ENCODE data around the gene CPXM2. TPM values are rescaled to one million over a fixed set of nuclear protein-coding genes. Genes with fewer than 3 reads are reported as not detected.

Gene CPXM2
- total and polyA plus RNA-seq, 9 of the 15 experiments (the other 6 are each of a cell fraction or from before 2014, with no cell fraction given): not detected

DNA sequence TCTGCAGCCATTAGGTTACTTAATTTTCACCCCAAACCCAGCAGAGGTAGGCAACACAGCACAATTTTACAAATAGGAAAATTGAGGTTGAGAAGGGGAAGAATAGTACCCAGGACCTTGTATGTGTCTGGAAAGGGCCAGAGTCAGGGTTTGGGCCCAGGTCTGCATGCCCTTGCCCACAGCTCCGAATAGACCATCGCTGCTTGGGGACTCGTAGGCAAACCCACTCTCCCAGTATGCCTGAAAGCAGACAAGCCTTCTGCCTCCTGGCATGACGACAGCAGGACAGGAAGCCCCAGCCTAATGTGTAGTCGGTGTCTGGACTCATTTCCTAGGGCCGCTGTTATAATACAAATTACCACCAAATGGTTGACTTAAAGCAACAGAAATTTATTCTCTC lies 133.8 kb downstream of the CPXM2 start (continued):
- TF ChIP-seq, protein P1, sequence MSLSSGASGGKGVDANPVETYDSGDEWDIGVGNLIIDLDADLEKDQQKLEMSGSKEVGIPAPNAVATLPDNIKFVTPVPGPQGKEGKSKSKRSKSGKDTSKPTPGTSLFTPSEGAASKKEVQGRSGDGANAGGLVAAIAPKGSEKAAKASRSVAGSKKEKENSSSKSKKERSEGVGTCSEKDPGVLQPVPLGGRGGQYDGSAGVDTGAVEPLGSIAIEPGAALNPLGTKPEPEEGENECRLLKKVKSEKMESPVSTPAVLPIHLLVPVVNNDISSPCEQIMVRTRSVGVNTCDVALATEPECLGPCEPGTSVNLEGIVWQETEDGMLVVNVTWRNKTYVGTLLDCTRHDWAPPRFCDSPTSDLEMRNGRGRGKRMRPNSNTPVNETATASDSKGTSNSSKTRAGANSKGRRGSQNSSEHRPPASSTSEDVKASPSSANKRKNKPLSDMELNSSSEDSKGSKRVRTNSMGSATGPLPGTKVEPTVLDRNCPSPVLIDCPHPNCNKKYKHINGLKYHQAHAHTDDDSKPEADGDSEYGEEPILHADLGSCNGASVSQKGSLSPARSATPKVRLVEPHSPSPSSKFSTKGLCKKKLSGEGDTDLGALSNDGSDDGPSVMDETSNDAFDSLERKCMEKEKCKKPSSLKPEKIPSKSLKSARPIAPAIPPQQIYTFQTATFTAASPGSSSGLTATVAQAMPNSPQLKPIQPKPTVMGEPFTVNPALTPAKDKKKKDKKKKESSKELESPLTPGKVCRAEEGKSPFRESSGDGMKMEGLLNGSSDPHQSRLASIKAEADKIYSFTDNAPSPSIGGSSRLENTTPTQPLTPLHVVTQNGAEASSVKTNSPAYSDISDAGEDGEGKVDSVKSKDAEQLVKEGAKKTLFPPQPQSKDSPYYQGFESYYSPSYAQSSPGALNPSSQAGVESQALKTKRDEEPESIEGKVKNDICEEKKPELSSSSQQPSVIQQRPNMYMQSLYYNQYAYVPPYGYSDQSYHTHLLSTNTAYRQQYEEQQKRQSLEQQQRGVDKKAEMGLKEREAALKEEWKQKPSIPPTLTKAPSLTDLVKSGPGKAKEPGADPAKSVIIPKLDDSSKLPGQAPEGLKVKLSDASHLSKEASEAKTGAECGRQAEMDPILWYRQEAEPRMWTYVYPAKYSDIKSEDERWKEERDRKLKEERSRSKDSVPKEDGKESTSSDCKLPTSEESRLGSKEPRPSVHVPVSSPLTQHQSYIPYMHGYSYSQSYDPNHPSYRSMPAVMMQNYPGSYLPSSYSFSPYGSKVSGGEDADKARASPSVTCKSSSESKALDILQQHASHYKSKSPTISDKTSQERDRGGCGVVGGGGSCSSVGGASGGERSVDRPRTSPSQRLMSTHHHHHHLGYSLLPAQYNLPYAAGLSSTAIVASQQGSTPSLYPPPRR (CRISPR knock-in tag; IDR thresholded peaks at IDR 0.05; ENCODE audit: borderline replicate concordance): no peak

DNA sequence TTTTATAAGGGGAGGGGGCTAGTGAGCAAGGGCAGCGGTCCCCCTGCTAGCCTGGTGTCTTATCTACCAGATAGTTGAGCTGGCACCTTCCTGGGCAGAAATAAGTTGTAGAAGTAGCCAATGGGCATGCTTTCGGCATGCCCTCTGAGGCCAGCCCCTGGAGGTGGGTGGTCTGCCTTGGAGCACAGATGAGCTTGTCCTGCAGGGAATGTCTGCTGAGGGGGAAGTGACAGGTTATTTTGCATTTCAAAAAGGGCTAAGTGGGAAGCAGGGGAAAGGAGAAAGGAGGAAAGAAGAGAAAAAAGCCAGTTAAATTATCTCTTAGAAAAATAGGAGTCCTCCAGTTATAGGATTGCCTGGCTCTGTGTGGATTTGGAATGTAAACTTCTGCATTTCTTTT lies 136.5 kb downstream of the CPXM2 start:
- Histone ChIP-seq H3K4me1 (replicated peaks in 1 of 2; ENCODE audit: control insufficient read depth in 2 of 2, insufficient read depth in 2 of 2, low read length in 2 of 2) (no peaks in the 10 kb centered on the region), H3K27ac (ENCODE audit: extremely low read depth, low read depth, low read length) (no peak overlapping the region), H3K4me2 (ENCODE audit: insufficient read depth, low read length) (no peak overlapping the region), H3K9me1 (ENCODE audit: control insufficient read depth, insufficient read depth, low read length) (no peaks in the 10 kb centered on the region), H3K27me3 (ENCODE audit: control insufficient read depth in 2 of 2, insufficient read depth in 2 of 2, low read length in 2 of 2) (peaks cover 0 to 23% of the 10 kb centered on the region in 2 experiments; a peak in 3 of 5 replicates), H2AFZ (ENCODE audit: low read depth, low read length) (no peak overlapping the region), H3K4me3 (no peak overlapping the region), H3K79me2 (ENCODE audit: control insufficient read depth, insufficient read depth, low read length) (no peaks in the 10 kb centered on the region), H3K9me3 (replicated peaks; ENCODE audit: control insufficient read depth, insufficient read depth, low read depth, low read length) (no peaks in the 10 kb centered on the region), H3K9ac (ENCODE audit: insufficient read depth in 1 of 2, low read depth in 2 of 2, low read length in 2 of 2) (no peak overlapping the region), H4K20me1 (replicated peaks; ENCODE audit: control insufficient read depth, insufficient read depth, low read length) (no peaks in the 10 kb centered on the region), H3K36me3 (ENCODE audit: control insufficient read depth, insufficient read depth, low read length) (no peaks in the 10 kb centered on the region)
- in situ Hi-C loops (cut with MboI) (no loop called here), intact Hi-C loops (cut with micrococcal nuclease) (no loop called here)
- 0% methylated on average over 1 of the region's 2 CpGs for WGBS (ENCODE audit: insufficient coverage, low coverage, missing lambda C conversion rate)
- POLR2A ChIA-PET: no interaction called here
- no peak for DNase-seq (ENCODE audit: extremely low read depth in 1 of 4, low spot score in 3 of 4)
- BruUV-seq (replicated peaks): no TSS peak
- CTCF ChIA-PET (ENCODE audit: low intra/inter-chr PET ratio): no interaction called here
- ATAC-seq: no peak
- no peak for FAIRE-seq
- TF ChIP-seq NBN (IDR thresholded peaks at IDR 0.05; ENCODE audit: low read depth): no peak
- TF ChIP-seq DACH1 (IDR thresholded peaks at IDR 0.05; ENCODE audit: partially characterized antibody): no peak
- no peak for TF ChIP-seq GABPB2 (CRISPR knock-in tag; conservative IDR thresholded peaks at IDR 0.05)
- no peak for TF ChIP-seq HSF4 (CRISPR knock-in tag; IDR thresholded peaks at IDR 0.05; ENCODE audit: borderline replicate concordance)
- TF ChIP-seq MCM2 (IDR thresholded peaks at IDR 0.05; ENCODE audit: low read depth): no peak
- TF ChIP-seq, protein P2, sequence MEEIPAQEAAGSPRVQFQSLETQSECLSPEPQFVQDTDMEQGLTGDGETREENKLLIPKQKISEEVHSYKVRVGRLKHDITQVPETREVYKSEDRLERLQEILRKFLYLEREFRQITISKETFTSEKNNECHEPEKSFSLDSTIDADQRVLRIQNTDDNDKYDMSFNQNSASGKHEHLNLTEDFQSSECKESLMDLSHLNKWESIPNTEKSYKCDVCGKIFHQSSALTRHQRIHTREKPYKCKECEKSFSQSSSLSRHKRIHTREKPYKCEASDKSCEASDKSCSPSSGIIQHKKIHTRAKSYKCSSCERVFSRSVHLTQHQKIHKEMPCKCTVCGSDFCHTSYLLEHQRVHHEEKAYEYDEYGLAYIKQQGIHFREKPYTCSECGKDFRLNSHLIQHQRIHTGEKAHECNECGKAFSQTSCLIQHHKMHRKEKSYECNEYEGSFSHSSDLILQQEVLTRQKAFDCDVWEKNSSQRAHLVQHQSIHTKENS (CRISPR knock-in tag; IDR thresholded peaks at IDR 0.05): no peak
- TF ChIP-seq MXI1 (IDR thresholded peaks at IDR 0.05; ENCODE audit: low read depth, low read length): no peak
- TF ChIP-seq, protein P3, sequence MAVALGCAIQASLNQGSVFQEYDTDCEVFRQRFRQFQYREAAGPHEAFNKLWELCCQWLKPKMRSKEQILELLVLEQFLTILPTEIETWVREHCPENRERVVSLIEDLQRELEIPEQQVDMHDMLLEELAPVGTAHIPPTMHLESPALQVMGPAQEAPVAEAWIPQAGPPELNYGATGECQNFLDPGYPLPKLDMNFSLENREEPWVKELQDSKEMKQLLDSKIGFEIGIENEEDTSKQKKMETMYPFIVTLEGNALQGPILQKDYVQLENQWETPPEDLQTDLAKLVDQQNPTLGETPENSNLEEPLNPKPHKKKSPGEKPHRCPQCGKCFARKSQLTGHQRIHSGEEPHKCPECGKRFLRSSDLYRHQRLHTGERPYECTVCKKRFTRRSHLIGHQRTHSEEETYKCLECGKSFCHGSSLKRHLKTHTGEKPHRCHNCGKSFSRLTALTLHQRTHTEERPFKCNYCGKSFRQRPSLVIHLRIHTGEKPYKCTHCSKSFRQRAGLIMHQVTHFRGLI (CRISPR knock-in tag; IDR thresholded peaks at IDR 0.05): no peak
- no peak for TF ChIP-seq ZBTB7A (IDR thresholded peaks at IDR 0.05; ENCODE audit: borderline replicate concordance, control insufficient read depth, low read depth, low read length)
- TF ChIP-seq FOSL1 (tag; conservative IDR thresholded peaks at IDR 0.05): no peak
- TF ChIP-seq RBM34 (IDR thresholded peaks at IDR 0.05; ENCODE audit: borderline replicate concordance, insufficient read depth, low read length): no peak
- TF ChIP-seq, protein P4, sequence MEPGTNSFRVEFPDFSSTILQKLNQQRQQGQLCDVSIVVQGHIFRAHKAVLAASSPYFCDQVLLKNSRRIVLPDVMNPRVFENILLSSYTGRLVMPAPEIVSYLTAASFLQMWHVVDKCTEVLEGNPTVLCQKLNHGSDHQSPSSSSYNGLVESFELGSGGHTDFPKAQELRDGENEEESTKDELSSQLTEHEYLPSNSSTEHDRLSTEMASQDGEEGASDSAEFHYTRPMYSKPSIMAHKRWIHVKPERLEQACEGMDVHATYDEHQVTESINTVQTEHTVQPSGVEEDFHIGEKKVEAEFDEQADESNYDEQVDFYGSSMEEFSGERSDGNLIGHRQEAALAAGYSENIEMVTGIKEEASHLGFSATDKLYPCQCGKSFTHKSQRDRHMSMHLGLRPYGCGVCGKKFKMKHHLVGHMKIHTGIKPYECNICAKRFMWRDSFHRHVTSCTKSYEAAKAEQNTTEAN (CRISPR knock-in tag; IDR thresholded peaks at IDR 0.05): no peak

All from K562 (cell line).